ENCODE measurements around the gene SPEF1. TPM values are rescaled to one million over a fixed set of nuclear protein-coding genes. Genes with fewer than 3 reads are reported as not detected.
A peak's percentile ranks its signal among the peaks of the same experiment; 100 is the strongest.

The SPEF1 gene
- total and polyA plus RNA-seq, 2 of the 13 experiments (the other 11 are each of a cell fraction or from before 2014, with no cell fraction given), result 0.11 to 0.27 TPM

GRCh38 chr20:3768342-3769130, 12.7 kb downstream of the SPEF1 start (continued):
- TF ChIP-seq RXRB (CRISPR knock-in tag; IDR thresholded peaks at IDR 0.05; ENCODE audit: borderline replicate concordance), result no peak
- TF ChIP-seq ETV5 (CRISPR knock-in tag; IDR thresholded peaks at IDR 0.05; ENCODE audit: borderline replicate concordance), result no peak
- TF ChIP-seq ZNF724P (CRISPR knock-in tag; IDR thresholded peaks at IDR 0.05; ENCODE audit: borderline replicate concordance), result peak; percentile 88; the same call in 1 of the 2 replicates
- TF ChIP-seq U2AF2 (IDR thresholded peaks at IDR 0.05; ENCODE audit: low read depth, low read length), result peak; percentile 97
- TF ChIP-seq ZFP90 (CRISPR knock-in tag; IDR thresholded peaks at IDR 0.05; ENCODE audit: borderline replicate concordance), result peak; percentile 58
- peak; percentile 17; the same call in 1 of the 2 replicates for TF ChIP-seq ZNF292 (CRISPR knock-in tag; IDR thresholded peaks at IDR 0.05; ENCODE audit: borderline replicate concordance, low read depth)
- TF ChIP-seq MEIS2 (CRISPR knock-in tag; IDR thresholded peaks at IDR 0.05), result peak; percentile 59
- TF ChIP-seq ESRRA (CRISPR knock-in tag; IDR thresholded peaks at IDR 0.05; ENCODE audit: low read depth), result peak; percentile 25; the same call in 1 of the 2 replicates
- no peak for TF ChIP-seq FOXA1 (IDR thresholded peaks at IDR 0.05)
- no peak for TF ChIP-seq FOXA1 (CRISPR knock-in tag; IDR thresholded peaks at IDR 0.05)
- TF ChIP-seq, protein P1, sequence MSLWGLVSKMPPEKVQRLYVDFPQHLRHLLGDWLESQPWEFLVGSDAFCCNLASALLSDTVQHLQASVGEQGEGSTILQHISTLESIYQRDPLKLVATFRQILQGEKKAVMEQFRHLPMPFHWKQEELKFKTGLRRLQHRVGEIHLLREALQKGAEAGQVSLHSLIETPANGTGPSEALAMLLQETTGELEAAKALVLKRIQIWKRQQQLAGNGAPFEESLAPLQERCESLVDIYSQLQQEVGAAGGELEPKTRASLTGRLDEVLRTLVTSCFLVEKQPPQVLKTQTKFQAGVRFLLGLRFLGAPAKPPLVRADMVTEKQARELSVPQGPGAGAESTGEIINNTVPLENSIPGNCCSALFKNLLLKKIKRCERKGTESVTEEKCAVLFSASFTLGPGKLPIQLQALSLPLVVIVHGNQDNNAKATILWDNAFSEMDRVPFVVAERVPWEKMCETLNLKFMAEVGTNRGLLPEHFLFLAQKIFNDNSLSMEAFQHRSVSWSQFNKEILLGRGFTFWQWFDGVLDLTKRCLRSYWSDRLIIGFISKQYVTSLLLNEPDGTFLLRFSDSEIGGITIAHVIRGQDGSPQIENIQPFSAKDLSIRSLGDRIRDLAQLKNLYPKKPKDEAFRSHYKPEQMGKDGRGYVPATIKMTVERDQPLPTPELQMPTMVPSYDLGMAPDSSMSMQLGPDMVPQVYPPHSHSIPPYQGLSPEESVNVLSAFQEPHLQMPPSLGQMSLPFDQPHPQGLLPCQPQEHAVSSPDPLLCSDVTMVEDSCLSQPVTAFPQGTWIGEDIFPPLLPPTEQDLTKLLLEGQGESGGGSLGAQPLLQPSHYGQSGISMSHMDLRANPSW (CRISPR knock-in tag; IDR thresholded peaks at IDR 0.05; ENCODE audit: borderline replicate concordance), result peak; percentile 49; the same call in 1 of the 2 replicates
- peak; percentile 22; the same call in 1 of the 2 replicates for TF ChIP-seq ZNF121 (CRISPR knock-in tag; IDR thresholded peaks at IDR 0.05)
- TF ChIP-seq GATAD2A (CRISPR knock-in tag; IDR thresholded peaks at IDR 0.05), result peak; percentile 36
- TF ChIP-seq KDM5A (IDR thresholded peaks at IDR 0.05; ENCODE audit: borderline replicate concordance, low read length), result no peak
- peak; percentile 34; the same call in 1 of the 2 replicates for TF ChIP-seq ZNF614 (CRISPR knock-in tag; IDR thresholded peaks at IDR 0.05; ENCODE audit: borderline replicate concordance)
- no peak for TF ChIP-seq TBX3 (IDR thresholded peaks at IDR 0.05; ENCODE audit: borderline replicate concordance)
- TF ChIP-seq, protein P2, sequence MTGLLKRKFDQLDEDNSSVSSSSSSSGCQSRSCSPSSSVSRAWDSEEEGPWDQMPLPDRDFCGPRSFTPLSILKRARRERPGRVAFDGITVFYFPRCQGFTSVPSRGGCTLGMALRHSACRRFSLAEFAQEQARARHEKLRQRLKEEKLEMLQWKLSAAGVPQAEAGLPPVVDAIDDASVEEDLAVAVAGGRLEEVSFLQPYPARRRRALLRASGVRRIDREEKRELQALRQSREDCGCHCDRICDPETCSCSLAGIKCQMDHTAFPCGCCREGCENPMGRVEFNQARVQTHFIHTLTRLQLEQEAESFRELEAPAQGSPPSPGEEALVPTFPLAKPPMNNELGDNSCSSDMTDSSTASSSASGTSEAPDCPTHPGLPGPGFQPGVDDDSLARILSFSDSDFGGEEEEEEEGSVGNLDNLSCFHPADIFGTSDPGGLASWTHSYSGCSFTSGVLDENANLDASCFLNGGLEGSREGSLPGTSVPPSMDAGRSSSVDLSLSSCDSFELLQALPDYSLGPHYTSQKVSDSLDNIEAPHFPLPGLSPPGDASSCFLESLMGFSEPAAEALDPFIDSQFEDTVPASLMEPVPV (CRISPR knock-in tag; IDR thresholded peaks at IDR 0.05), result no peak
- TF ChIP-seq ZNF7 (CRISPR knock-in tag; IDR thresholded peaks at IDR 0.05), result no peak
- no peak for TF ChIP-seq NCOR1 (IDR thresholded peaks at IDR 0.05; ENCODE audit: borderline replicate concordance, low read length)
- peak; percentile 28; the same call in 1 of the 2 replicates for TF ChIP-seq BRD4 (CRISPR knock-in tag; IDR thresholded peaks at IDR 0.05)
